ENCODE measurements around the gene LMNB1.
"Not testable (repeated sequence)": the region's sequence is repeated elsewhere in the genome, so short reads cannot be mapped to it uniquely, and the experiment has no call there.

Gene LMNB1

DNA sequence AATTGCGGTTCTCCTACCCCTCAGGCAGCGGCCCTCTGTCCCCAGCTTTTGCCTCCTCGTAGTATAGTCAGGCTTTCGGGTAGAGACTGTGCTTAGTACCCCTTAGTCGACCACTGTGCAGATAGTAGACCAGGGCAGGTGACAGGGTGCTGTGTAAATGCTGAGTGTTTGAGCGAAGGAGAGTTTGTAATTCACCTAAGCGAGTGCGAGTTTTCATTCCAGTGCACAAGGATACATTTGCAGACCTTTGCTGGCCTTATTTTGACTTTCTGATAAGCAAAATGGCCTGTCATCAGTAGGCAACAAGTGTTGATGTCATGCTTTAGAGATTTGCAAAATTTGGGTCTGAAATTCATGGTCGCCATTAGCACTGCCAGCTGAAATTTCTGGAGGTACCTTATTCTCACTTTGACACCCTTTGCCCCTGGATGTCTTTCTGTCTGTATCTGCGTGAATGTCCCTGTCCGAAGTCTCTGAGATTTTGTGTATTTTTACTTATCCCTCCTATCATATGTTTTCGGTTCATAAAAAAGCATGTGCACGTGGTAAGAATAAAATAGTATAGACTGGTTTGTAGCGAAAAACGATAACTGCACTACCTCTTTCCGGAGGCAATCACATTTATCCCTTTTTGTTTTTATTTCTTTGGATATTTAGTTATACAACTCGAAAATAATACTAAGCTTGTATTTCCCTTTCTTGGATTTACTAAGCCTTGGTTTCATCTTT, 1.9 kb downstream of the LMNB1 start:
- DNase-seq (ENCODE audit: low read depth): no peak

DNA sequence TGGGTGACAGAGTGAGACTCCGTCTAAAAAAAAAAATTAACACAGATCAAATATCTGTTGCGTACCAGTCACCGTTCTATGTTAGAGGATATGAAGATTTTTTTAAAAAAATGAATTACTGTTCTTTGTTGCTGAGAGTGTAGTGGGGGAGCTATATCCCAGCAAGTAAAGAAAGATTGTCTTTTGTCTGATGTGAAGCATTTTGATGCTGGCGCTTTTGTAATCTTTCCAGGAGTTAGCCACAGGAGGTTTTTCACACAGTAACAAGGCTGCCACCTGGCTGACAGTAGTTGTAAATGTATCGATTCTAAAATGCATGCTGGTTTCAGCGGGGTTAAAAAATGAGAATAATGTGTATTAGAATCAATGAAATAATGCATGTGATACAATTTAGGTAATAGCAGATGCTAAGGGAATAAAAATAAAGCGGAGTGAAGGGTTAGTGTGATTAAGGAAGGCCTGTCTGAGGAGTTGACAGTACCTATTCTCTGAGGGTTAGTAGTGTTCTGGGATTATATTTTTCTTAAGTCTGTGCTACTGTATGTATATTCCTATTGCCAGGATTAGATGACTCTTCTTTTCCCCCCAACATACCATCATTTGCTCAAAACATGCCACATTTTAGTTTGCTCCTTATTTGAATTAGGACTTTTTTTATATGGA, 3.4 kb downstream of the LMNB1 start:
- DNase-seq (ENCODE audit: low read depth): no peak

DNA sequence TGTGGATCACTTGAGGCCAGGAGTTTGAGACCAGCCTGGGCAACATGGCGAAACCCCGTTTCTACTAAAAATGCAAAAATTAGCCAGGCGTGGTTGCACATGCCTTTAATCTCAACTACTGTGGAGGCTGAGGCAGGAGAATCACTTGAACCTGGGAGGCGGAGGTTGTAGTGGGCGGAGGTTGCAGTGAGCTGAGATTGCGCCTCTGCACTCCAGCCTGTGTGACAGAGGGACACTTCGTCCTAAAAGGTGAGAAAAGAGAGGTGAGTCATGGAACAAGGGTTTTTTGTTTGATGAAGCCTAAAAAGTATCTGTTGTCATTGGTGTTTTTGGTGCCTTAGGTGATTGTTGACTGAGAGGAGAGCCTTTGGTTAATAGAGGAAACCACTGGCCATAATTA, 11.5 kb downstream of the LMNB1 start:
- not testable (repeated sequence) for DNase-seq (ENCODE audit: low read depth)

DNA sequence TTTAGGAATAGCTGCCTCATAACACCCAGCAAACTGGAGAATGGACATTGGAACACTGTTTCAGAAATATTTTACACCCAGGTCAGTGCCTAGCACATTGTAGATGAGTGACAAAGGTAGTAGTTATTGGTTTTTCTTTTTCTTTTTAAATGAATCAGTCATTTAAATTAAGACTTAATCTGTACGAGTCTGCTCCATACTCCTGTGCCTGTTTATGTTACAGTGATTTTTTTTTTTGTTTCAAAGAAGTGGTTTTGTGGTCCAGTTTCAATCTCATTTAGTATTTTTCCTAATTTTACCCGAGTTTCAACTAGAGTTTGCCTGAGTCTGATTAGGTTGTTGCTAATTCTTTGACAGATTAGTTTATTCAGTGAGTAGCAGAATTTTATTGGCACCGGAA, 16.2 kb downstream of the LMNB1 start:
- no peak for DNase-seq (ENCODE audit: low read depth)

DNA sequence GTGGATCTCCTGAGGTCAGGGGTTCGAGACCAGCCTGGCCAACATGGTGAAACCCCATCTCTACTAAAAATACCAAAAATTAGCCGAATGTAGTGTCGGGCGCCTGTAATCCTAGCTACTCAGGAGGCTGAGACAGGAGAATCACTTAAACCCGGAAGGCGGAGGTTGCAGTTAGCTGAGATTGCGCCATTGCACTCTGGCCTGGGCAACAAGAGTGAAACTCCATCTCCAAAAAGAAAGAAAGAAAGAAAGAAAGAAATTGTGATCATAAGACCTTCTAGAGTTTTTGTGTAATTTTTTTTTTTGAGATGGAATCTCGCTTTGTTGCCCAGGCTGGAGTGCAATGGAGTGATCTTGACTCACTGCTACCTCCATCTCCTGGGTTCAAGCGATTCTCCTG, 16.7 kb downstream of the LMNB1 start:
- DNase-seq (ENCODE audit: low read depth): not testable (repeated sequence)

DNA sequence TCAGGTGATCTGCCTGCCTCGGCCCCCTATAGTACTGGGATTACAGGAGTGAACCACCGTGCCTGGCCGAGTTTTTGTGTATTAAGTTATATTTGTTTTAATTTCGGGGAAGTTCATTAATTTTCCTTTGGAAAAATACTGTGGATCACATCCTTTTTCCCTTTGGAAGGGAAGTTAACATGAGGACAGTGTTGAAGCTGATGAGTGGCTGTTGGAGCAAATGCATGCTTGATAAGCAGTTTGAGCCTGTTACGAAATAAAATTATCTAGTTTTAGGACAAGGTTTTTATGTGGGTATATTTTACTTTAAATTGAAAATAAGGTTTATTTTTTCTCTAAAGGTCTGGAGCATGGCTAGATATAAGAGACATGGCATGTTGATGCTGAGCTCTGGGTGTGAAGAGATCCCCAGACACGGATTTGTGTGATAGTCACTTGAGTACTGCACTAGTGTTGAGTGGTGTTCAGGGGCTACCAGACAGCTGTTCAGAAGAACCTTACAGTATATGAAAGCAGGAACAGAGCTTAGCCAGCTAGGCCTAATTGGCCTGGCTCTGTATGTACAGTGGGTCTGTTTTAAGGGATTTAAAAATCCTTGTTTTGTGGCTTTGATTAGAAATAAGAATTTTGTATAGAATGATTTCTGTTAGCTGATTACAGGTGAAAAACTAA, 17.4 kb downstream of the LMNB1 start:
- DNase-seq (ENCODE audit: low read depth): no peak

DNA sequence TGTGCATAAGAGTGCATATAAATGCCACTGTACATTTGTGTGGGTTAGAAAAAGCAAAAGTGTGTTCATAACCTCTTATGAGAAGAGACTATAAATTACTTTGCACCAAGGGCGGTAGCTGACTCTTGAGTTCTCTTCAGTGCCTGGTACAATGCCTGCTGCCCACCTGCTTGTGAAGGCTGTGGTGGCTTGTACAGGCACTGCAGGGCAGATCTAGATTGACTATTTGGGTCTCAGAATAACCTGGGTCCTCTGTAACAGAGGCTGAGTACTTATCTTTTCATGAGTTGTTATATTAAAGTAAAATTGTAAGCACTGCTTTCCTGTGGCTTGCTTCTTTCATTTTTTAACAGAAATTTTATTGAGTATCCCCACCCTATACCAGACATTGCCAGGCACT, 22.8 kb downstream of the LMNB1 start:
- no peak for DNase-seq (ENCODE audit: low read depth)

DNA sequence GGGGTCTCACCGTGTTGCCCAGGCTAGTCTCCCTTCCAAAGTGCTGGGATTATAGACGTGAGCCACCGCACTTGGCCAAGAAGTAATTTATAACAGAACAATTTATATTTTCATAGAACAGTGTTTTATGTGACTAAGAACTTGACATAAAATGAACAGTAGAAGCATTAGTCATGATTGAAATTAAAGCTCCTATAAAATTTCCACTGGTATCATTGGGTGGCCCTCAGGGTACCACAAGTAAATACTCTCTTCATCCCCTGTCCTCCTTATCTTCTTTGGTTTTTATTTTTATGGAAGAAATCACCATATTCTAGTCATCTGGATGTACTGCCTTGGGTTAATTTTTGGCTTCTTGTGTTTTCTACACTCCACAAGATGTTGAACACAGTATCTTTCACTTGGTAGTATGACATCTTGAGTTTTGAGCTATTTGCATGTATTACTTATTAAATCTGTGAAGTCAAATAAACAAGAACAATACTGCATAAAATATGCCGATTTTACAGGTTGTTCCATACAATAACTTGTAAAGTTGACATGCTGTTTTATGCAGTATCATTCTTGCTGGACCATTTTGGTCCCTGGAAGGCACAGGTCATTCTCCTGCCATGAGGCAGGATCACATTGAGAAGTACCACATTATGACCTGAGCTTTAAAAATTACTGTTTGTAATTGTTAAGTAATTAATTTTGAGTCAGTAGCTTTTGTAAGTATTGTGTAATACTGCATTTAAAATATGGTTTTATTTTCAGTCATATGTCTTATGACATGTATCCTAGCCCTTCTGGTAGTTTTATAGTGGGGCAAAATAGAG, 24.4 kb downstream of the LMNB1 start:
- no peak for DNase-seq (ENCODE audit: low read depth)

DNA sequence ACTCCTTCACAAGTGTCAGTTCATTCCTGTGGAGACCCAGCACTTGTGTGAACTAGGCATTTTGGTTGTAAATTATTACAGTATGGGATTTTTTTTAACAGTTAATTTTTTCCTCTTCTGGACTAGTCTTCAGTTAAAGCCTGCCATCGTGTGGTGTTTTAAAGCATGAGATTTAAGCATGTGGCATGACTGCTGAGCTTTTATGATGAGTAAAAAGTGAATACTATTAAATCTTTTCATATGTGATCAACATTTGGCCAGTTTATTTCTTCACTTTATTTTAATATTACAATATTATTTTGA, 25.0 kb downstream of the LMNB1 start:
- no peak for DNase-seq (ENCODE audit: low read depth)

DNA sequence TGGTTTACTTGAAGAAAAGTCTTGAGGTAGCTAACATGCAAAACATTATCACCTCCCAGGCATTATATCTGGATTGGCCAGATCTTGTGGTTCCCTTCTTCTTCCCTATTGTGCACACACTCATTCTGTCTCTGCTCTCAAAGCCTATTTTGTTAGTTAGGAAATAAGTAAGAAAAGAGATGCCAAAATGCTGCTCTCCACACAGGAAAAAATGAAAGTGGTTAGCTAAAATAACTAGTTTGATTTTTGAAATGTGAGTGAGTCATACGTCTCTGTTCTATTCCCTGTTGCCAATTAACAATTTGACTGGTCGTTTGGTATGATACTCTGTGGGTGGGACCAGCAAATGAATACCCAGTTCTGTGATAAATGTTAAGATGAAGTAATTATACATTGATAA, 28.1 kb downstream of the LMNB1 start:
- peak; percentile 53 for DNase-seq (ENCODE audit: low read depth)

DNA sequence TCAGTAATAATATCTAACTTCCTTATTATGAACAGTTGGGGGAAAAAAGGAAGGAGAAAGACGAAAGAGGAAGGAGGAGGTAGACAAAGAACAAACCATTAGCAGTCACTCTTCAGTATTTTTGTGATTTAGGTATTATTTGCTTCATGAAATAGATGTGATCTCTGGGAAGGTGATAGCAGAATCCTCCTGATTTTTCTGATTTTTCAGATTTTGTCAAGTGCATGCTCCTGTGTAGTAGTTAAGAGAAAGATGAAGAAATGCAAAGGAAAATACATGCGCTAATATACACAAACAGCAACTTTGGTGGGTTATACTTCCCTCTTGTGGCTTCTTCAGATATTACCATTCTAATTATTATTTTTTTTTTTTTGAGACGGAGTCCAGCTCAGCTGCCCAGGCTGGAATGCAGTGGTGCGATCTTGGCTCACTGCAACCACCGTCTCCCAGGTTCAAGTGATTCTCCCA, 31.6 kb downstream of the LMNB1 start:
- DNase-seq (ENCODE audit: low read depth): no peak

DNA sequence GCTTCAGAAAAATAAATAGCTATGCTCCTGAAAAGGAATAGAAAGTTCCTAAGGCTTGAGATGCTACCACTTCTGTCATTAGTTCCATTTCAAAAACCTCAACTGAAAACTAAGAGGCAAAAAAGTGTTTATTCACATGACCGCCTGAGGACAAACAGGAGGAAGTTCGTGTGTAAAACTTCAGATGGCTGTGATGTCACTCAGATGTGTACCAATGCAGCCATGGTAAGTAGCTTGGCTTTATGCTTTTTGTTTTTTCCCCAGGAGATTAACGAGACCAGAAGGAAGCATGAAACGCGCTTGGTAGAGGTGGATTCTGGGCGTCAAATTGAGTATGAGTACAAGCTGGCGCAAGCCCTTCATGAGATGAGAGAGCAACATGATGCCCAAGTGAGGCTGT, 33.0 kb downstream of the LMNB1 start:
- DNase-seq (ENCODE audit: low read depth): no peak

DNA sequence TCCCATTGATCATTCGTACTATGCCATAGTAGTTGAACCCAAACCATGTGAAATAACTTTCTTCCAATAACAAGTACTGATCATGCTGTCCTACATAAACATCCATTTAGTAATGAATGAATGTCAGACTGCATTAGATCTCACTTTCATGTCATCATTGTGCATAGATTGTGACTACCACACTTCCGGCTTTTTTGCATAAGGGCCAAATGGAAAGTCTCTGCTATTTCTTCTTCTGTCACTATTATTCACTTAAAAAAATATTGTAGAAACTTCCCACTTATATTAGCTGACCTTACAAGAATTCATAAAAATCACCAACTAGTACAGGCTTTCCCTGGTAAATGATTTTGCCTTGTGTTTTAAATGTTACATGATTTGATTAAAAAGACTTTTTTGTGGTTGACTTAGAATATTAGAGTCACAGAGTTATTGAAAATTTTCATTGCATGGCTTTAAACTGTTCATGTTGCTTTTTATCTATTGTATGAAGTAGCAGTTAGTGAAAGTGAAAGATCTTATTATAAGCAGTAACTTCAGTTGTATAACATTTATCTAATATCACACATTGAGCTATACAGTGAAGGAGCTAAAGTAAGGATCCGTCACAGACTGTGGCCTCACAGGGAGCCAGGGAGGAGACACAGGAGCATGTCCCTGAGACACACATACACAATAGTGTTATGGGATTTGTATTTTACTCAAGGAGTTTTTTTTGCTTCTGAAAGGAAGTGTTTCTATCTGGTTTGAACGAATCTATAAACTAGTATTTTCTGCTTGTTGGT, 33.9 kb downstream of the LMNB1 start:
- no peak for DNase-seq (ENCODE audit: low read depth)

DNA sequence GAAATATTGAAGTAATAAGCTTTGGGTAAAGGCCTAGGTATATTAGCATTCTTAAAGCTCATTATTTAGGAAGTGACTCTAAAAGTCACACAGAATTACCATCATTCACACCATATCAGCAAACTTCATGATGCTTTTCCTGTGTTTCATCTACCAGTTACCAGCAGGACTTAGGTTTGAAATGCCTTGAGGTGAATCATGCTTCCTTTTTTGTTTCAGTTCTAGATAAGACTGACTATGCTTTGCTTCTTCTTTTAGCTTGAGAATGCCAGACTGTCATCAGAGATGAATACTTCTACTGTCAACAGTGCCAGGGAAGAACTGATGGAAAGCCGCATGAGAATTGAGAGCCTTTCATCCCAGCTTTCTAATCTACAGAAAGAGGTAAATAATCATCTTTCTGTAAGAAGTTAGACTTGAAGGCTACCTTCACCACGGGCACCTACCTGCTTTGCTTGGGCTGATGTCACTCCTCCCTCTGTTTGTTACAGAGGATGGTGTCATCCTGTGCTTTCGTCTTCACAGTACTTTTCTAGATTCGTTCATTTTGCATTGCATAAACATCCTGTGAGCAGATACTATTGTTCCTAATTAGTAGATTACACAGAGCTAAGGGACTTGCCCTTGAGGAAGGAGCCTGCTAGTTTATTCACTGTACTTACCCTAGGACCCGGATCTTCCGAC, 34.7 kb downstream of the LMNB1 start:
- DNase-seq (ENCODE audit: low read depth): no peak

DNA sequence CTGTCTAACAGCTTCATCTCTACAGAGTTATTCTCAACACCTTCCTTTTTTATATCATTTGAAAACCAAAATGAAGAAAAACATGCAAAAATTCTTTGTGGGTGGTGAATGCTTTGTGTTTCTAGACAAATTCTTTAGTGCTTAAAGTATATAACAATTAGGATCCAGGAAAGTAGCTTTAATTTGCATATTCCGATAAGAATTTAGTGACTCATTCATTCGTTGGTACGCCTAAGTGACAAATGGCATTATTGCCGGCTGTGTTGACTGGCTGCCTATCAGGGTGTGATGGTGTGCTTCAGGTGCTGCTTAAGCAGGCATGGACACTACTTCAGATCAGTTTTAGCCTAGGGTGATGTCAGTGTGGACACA, 35.2 kb downstream of the LMNB1 start:
- no peak for DNase-seq (ENCODE audit: low read depth)

DNA sequence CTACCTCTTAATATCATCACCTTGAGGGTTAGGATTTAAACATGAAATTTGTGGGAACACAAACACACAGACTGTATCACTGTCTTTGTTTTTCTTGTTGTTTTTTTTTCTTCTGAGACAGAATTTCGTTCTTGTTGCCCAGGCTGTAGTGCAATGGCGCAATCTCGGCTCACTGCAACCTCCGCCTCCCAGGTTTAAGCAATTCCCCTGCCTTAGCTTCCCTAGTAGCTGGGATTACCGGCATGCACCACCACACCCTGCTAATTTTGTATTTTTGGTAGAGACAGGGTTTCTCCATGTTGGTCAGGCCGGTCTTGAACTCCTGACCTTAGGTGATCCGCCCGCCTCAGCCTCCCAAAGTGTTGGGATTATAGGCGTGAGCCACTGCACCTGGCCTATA, 36.9 kb downstream of the LMNB1 start:
- DNase-seq (ENCODE audit: low read depth): not testable (repeated sequence)

DNA sequence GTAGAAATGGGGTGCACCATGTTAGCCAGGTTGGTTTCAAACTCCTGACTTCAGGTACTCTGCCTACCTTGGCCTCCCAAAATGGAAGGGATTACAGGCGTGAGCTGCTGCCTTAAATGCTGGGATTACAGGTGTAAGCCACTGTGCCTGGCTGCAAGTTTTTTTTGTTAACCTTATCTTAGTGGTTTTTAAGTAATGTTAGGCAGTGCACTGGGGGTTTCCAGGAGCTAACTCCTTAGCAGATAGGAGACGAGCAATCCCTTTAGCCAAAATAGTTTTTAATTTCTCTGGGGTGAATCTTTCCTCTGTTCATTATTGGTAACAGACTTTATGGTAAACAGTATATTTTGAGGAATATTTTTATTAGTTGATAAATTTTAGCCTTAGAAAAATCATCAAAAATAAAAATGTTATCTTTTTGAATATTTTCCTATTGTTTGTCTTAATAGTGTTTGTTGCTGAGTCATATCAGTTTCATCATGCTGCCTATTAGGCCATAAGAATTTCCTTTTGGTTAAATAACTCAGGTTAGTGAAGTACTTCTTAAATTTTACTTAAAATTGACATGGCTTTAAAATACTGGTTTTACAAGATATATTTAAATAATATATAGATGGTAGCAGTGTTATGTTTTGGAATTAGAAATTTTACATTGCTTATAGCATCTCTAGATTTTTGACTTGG, 37.9 kb downstream of the LMNB1 start:
- DNase-seq (ENCODE audit: low read depth): no peak

DNA sequence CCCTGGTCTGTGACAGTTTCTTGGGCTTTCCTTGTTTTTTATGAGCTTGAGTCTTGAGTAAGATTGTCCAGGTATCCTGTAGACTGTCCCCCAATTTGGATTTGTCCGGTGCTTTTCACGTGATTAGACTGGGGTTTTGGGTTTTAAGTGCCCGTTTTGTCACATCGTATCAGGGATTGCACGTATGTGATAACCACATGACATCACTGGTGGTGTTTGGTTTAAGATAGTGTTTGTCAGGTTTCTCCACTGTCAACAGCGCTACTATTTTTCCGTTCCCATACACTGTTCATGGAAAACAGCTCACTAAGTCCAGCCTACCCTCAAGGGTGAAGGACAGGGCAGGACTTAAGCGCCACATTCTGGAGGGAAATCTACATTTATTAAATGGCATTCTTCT, 39.7 kb downstream of the LMNB1 start:
- no peak for DNase-seq (ENCODE audit: low read depth)

DNA sequence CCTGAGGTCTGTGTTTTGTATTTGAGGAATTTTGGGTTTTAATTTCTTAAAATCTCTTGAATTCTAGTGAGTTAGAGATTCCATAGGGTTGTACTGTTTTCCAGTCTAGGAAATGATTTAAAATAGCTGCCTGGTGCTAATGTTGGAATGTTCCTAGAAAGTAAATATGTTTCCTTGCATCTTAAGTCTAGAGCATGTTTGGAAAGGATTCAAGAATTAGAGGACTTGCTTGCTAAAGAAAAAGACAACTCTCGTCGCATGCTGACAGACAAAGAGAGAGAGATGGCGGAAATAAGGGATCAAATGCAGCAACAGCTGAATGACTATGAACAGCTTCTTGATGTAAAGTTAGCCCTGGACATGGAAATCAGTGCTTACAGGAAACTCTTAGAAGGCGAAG, 41.8 kb downstream of the LMNB1 start:
- DNase-seq (ENCODE audit: low read depth): no peak

DNA sequence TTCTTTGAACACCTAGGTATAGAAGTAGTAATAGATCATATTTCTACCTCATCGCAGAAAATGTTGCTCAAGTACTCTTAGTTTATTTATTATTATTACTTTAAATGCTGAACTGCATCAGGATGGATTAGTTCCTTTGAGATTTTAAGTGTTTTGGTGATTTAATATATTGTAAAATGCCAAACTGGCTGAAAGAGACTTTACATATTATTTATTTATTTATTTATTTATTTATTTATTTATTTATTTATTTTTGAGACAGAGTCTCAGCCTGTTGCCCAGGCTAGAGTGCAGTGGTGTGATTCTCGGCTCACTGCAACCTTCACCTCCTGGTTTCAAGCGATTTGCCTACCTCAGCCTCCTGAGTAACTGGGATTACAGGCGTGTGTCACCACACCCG, 42.3 kb downstream of the LMNB1 start:
- no peak for DNase-seq (ENCODE audit: low read depth)
